Measurements from ENCODE around the gene MMP2. TPM values are rescaled to one million over a fixed set of nuclear protein-coding genes. Genes with fewer than 3 reads are reported as not detected.

MMP2 gene
- total and polyA plus RNA-seq, 2 of the 13 experiments (the other 11 are each of a cell fraction or from before 2014, with no cell fraction given): 0.31 to 1.3 TPM

GRCh38 chr16:55465077-55465896 lies 13.7 kb upstream of the MMP2 start (continued):
- TF ChIP-seq MXD3 (CRISPR knock-in tag; IDR thresholded peaks at IDR 0.05) (peak; percentile 72; the same call in 1 of the 2 replicates), NR2F1 (CRISPR knock-in tag; IDR thresholded peaks at IDR 0.05) (no peak), ZNF101 (CRISPR knock-in tag; IDR thresholded peaks at IDR 0.05; ENCODE audit: borderline replicate concordance, low read depth) (no peak), TP53 (CRISPR knock-in tag; conservative IDR thresholded peaks at IDR 0.05) (no peak), ZZZ3 (CRISPR knock-in tag; IDR thresholded peaks at IDR 0.05; ENCODE audit: borderline replicate concordance) (peak; percentile 69; the same call in 1 of the 2 replicates), ZNF280B (CRISPR knock-in tag; IDR thresholded peaks at IDR 0.05; ENCODE audit: borderline replicate concordance) (no peak), SNAPC2 (CRISPR knock-in tag; IDR thresholded peaks at IDR 0.05) (no peak), HNRNPL (IDR thresholded peaks at IDR 0.05; ENCODE audit: low read depth, low read length) (no peak), NFATC3 (CRISPR knock-in tag; IDR thresholded peaks at IDR 0.05) (0 out of 2 replicates have a peak, but pooled peaks have one; percentile 26), ZNF768 (CRISPR knock-in tag; IDR thresholded peaks at IDR 0.05) (0 out of 2 replicates have a peak, but pooled peaks have one; percentile 17), ZNF124 (CRISPR knock-in tag; IDR thresholded peaks at IDR 0.05) (no peak), FOXA1 (IDR thresholded peaks at IDR 0.05) (no peak), FOXA1 (CRISPR knock-in tag; IDR thresholded peaks at IDR 0.05) (0 out of 2 replicates have a peak, but pooled peaks have one; percentile 13), ATF7-NPFF (CRISPR knock-in tag; IDR thresholded peaks at IDR 0.05; ENCODE audit: low read depth) (no peak), ZNF335 (CRISPR knock-in tag; IDR thresholded peaks at IDR 0.05) (0 out of 2 replicates have a peak, but pooled peaks have one; percentile 50), ATM (IDR thresholded peaks at IDR 0.05; ENCODE audit: borderline replicate concordance) (no peak), ZNF770 (CRISPR knock-in tag; IDR thresholded peaks at IDR 0.05) (no peak), ZNF281 (CRISPR knock-in tag; IDR thresholded peaks at IDR 0.05; ENCODE audit: borderline replicate concordance) (no peak), TBP (CRISPR knock-in tag; IDR thresholded peaks at IDR 0.05) (peak; percentile 90; the same call in 1 of the 2 replicates), KDM6A (CRISPR knock-in tag; IDR thresholded peaks at IDR 0.05; ENCODE audit: low read depth) (no peak), ZNF33B (CRISPR knock-in tag; IDR thresholded peaks at IDR 0.05) (peak; percentile 72; the same call in 1 of the 2 replicates), HMG20B (CRISPR knock-in tag; conservative IDR thresholded peaks at IDR 0.05) (0 out of 2 replicates have a peak, but pooled peaks have one; percentile 50), ZNF567 (CRISPR knock-in tag; IDR thresholded peaks at IDR 0.05; ENCODE audit: borderline replicate concordance) (0 out of 2 replicates have a peak, but pooled peaks have one; percentile 74), RAD51 (IDR thresholded peaks at IDR 0.05; ENCODE audit: borderline replicate concordance) (no peak)

All from HepG2 (cell line).